ENCODE data around the gene CD58.

- TF ChIP-seq CTCF (conservative IDR thresholded peaks at IDR 0.05; ENCODE audit: low read depth, low read length) (no peak), EZH2 (IDR thresholded peaks at IDR 0.05; ENCODE audit: borderline replicate concordance, low read depth, low read length, poor library complexity, severe bottlenecking) (no peak)
Observed at GRCh38 chr1:116572099-116572498, 1.3 kb upstream of the CD58 start.

Data from A673 (cell line).